AG20443 (cell line): ENCODE results near the gene SMIM32.

ENCODE experiments used
- DNase-seq: peaks from one replicate; pipeline ENCODE4 v3.0.0; 2012; ENCODE audit warnings: low spot score, mixed read lengths

The SMIM32 gene

DNA sequence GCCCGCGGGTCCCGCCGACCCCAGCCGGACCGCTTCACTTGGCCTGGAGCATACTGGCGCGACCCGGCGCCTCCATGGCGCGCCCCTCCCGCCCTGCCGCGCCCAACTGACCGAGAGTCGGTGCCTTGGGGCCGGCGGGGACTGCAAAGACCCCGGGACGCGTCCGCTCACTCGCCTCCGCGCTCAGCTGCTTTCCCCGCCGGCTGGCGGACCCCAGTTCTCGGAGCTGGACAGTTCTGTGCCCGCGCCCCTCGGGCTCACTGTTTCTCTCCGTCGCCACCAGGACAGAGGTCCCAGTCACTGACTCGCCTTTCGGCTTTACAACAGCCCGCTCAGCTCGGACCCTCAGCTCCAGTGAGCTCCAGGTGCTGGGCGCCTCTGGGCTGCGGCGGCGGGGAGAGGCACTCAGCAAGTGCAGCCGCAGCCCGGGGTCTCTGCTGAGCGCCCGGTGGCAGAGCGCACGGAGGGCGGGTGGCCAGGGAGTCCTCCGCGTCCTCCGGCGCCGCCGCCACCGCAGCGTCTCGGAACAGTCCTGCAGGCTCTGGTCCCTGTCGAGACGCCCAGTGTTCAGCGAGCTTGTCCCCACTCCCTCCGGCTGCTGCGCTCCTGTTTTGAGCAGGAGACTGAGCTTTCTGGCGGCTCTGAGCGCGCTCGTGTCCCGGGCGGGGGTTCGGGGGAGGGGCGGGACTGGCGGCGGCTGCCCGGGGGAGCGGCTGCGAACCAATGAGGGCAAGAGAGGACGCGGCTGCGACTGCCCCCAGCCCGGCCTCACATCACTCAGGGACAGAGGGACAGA, at the start of gene SMIM32:
Gene SMIM32, minus strand, starts transcription at position 637 of the 796 bp plus-strand sequence. CDS start 638 bp downstream, outside the sequence.
- peak; percentile 56 for DNase-seq

DNA sequence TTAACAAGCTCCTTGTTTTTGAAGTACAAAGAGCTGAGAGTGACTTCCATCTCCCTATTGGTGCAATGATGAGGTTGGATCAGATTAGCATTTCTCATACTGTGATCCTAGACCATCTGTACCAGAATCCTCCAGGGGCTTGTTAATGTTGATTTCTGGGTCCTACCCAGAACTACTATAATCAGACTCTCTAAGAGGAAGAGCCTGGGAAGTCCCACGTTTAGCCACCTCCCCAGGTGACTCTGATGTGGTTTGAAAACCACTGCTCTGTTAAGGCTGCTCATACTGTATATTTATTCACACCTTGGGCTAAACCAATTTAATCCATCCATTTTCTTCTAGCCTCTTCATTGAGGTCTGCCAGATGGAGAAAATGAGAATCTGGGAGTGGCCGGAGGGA, 49.6 kb upstream of the SMIM32 start:
- DNase-seq: no peak

DNA sequence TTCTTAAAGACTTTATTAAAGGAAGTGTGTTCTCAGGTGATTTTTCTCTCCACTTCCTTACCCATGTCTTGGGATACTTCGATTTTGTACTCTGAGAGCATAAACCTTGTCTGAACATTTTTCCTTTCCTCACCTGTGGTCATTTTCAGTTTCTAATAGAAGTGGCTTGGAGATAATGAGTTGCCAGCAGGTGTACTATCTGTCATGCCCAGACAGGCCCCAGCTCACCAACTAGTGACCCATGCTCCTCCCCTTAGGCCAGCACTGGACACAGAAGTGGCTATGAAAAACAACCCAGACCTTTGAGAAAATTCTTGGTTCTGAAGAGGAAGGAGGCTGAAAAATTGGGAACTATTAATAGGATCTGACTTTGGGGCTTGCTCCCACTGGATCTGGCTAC, 49.2 kb upstream of the SMIM32 start:
- no peak for DNase-seq

DNA sequence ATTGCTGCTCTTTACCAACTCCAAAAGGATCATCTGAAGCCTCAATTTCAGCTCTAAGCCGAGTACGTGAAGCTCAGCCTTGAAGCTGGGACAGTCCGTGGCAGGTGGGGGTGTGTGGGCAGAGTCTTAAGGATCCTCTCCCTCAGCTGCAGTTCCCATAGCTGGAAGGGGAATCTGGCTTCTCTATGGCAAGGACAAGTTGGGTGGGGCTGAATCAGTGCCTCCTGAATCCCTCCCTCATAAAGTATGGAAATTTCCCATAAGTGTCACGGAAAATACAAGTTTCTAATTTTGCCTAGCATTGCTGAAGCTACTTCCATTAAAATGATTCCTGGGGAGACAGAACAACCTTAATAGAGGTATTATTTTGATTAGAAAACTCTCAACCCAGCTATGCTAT, 47.9 kb upstream of the SMIM32 start:
- no peak for DNase-seq

DNA sequence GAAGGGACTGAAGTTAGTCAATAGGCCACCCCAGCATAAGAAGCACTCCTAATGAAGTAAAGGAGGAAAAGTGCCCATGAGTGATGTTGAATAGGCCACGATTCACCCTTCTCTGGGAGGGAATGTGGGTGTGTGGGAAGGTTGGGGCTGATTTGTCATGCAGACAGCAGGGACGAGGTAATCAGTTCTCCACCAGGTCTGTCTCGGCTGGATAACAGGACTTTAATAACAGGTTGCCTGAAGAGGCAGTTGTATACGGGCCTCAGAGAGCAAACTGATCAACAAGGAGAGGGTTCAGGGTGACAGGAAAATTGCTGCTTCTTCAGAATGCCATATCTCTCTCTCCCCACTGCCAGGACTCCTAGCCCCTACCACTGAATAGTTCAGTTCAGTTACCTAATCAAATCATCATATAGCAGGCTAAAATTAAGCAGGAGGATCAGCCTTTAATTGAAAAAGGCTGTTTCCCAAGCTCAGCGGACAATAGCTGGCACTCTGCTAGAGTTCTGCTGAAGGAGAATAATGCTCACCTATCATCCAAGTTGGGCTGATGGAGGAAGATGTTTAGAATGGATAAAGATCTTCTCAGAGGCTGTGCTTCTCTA, 43.6 kb upstream of the SMIM32 start:
- DNase-seq: no peak

DNA sequence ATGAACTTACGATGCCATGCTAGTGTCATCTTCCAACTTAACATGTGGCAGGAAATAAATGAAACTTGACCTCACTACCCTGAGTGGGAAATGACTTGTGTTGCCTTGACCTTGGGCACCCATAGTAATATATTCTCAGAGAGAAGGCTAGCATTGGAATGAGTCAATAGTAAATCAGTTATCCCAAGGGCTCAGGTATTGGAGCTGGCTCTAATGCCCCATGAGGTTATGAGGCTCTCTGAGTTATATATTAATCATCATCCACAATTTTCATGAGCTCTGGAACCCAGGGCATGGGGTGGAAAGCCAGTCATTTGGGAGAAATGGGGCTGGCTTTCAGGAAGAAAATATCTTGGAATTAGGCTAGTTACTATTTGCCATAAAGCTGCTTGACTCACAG, 42.4 kb upstream of the SMIM32 start:
- DNase-seq: no peak

DNA sequence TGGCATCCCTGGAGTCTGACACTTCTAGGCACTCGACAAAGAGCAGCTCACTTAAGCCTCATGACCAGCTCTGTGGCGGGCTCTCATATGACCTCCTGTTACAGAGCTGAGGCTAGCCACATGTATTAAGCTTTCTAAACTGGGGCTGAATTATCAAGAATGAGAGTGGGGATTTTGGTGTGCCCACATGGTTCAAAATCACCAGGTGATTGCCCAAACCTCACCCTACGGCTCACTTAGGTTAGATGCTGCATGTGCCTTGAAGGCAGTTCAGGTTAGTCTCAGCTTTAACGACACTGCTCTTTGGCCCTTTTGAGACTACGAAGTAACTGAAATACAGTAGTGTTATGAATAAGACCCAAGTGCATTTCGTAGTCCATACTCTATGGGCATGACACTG, 39.4 kb upstream of the SMIM32 start:
- DNase-seq: no peak

DNA sequence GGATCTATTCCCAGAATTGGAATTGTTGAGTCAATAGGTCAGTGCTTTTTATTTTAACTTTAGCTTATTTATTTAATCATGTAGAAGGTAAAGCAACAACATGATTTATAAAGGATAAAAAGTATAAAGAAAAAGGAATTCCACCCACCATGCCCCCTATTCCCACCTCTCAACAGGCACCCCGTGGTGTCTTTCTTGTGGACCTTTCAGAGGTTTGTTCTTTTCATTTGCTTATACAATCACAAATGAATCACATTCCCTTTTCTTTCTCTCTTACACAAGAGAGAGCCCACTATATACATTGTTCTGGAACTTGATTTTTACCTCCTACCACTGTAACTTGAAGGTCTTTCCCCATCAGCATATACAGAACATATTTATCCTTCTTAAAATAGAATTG, 37.2 kb upstream of the SMIM32 start:
- no peak for DNase-seq

DNA sequence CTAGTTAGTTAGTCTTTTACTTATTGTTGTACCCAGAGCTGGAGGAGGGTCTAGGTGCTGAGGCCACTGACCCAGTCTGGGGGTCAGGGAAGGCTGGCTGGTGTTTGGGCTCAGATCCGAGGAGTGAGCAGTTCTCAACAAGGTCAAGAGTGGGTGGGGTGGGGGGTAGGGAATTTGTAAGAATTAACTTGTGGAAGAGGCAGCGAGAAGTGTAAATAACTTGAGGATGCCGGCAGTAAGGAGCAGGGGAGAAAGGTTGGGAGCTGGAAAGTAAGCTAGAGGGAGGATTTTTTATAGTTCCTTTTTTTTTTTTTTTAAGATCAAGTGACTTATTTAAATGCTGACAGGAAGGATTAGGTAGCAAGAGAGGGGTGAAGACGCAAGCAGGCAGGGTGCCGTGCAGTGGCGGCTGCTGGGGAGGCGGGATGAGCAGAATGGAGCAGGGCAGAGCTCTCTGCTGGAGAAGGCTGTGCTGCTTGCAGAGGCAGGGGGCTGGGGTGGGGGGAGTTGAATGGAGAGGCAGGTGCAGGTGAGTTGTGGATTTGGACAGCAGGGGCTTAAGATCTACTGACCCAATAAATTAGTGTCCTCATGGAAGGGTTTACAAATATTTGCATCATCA, 35.3 kb upstream of the SMIM32 start:
- no peak for DNase-seq

DNA sequence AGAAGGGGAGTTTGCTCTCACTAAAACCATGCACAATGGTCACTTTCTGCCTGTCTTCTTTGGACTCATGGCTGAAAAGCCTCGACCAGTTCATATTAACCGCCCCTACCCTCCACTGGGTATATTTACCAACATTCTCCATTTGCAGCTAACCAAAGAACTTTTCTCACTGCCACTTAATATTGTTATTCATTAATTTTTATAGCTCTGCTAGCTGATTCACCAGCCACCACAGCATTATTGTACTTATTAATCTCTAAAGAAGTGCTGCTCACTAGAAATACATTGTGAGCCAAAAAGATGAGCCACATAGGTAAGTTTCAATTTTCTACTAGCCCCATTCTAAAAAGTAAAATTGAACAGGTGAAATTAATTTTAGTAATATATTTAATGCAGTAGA, 33.4 kb upstream of the SMIM32 start:
- DNase-seq: no peak

DNA sequence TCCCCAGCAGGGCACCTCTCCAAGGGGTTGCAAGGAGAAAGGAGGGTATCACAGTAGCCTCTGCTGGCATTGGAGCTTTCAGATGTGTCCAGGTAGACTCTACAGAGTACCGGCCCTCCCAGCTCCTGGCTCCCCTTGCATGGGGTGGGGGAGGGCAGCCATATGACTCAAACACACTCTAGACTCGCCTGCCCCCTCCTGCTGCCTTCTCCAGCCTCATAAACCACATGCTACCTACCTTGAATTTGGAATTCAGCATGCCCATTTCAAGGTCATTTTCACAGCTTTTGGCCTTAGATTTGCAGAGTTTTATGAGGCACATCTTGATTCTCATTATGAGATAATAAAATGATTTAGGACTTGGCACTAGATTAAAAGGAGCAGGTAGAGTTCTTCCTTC, 32.8 kb upstream of the SMIM32 start:
- no peak for DNase-seq

DNA sequence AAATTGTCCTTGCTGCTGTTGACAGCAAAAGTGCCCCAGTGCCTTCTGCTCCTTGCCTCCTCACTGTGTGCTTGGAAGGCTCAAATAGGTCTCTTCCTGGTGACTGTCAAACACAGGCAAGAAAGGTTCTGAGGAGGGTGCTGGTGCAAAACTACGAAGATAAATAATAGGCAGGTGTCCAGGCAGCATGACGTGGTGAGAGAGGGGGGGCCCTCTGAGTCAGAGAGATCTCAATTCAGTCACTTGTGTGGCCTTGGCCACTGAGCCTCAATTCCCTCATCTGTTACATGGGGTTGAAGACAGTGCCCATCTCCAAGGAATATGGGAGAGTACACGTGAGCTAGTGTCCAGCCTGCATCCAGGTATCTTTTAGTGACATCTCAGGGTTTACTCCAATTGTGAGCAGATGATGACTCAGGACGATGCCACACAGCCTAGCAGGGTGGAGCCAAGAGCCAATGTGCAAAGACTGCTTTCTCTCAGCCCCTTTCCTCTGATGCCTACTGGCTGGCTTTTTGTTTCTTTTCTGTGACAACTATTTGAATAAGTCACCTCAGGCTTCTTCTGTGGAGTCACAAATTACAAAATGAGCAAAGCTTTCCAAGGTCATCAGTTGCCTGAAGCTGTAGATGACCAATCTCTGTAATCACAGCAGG, 29.7 kb upstream of the SMIM32 start:
- no peak for DNase-seq

DNA sequence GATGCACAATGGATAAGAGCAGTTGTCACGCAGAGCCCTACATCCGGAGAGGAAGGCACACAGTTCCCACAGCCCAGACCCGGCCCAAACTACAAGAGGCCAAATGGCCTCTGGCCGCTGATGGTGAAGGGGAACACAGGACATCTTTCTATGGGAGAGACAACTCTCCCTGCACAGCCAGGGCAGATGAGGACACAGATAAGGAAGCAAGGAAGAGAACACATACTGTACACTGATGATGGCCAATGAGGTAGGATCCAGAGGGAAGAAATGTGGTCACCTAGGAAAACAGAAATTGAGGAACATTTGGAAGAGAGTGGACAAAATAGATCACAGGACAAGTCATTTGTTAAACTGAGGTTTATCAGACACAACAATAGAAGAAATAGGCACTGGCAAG, 28.4 kb upstream of the SMIM32 start:
- no peak for DNase-seq

DNA sequence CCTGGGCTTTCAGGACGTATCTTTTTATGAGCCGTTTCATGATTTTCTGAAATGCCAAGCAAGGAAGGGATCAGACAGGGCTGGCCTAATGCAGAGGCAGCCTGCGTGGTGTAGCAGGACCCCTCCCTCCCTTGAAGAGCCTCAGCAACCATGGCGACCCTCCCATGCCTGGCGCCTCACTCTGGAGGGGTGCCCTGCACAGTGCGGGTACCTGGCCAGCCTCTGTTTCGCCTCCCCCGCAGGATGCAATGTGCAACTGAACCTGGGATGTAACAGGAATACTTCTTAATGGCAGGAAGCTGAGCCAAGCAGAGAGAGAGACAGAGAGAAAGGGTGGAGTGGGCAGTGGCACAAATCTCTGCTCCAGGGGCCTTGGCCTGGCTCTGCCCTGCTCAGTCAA, 23.3 kb upstream of the SMIM32 start:
- DNase-seq: no peak

DNA sequence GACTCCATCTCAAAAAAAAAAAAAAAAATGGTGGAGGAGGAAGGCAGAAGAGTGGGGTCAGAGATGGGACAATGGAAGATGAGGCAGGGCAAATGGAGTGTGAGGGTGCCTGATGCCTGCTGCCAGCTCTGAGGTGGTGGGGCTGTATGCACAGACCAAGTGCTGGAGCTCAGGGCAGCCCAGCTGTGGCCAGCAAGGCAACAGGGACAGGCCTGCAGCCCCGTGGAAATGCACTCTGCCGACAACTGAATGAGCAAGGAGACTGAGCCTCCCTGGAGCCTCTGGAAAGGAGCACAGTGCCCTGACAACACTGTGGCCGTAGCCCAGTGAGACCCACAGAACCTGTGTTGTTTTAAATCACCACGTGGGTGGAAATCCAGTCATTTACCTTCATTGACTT, 22.9 kb upstream of the SMIM32 start:
- DNase-seq: no peak

DNA sequence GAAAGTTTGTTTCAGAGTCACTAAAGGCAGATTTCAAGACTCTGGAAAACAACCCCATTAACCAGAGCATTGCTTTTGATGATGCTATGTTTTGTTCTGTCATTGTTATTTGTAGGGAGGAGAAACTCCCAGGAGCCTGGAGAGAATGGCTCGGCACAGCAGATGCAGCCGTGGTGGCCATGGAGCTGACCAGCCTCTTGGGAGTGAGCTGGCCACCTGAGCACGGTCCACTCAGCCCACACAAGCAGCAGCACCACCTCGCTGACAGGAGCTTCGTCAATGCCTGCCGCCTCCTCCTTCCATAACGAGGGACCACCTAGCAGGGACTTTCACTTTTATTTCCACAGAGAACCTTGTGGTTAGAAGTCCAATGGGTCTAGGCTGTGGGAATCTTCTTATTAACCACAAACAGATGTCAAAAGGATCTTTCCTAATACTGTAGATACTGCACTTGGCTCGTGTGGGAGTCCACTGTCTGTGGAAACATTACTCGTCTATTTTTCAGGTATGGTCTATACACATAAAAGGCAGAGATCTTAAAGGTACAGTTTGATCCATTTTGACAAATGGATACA, 21.0 kb upstream of the SMIM32 start:
- DNase-seq: no peak

DNA sequence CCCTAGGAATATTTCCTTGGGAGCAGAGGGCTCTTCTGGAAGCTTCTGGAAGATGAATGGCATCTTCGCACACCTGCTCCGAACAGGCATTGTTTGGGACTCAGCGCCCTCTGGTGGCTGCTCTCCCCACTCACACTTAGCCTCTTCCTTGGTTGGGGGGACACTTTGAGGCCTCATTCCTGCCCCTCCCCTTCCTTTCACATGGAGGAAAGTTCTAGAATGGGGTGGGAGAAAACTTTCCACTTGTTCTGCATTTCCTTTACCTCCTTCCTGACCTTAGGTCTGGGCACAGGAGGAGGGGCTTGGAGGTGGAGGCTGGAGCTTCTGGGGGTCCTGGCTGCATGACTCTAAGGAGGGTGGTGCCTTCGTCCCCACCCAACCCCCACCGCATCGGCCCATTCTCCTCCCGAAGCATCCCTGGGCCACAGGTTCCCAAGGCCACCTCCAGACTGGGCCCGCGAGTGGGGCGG, 19.3 kb upstream of the SMIM32 start:
- peak; percentile 78 for DNase-seq

DNA sequence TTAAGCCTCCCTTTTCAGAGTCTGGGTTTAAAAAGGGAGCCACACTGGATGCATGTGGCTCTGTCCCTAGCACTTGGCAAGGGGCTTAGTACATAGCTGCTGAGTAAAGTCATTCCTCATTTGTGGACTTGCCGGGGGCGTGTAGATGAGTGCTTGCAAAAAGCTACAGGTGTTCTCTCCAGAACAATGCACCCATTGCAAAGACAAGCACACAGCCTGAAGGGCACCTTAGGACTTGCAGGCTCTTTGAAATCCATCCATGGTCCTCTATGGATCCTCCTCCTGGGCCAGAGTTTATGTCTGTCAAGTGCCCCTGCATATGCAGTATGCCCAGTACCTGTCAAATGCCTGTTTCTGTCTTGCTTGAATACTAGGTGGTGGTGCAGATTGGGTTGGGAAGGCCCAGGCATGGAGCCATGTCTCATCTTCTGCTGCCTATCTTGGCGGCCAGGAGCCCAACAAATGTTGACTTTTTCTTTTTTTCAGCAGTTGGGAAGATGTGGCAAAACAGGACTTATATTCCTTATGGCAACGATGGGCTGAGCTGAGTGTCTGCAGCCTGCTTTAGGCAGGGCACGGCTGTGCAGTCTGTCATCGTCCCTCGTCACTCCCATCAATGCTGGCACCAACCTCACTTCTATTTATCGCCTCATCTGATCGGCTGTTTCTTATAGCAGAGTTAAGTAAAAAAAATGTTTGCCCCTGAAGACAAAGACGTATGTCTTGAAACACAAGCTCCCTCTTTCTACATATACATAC, 18.5 kb upstream of the SMIM32 start:
- DNase-seq: no peak

DNA sequence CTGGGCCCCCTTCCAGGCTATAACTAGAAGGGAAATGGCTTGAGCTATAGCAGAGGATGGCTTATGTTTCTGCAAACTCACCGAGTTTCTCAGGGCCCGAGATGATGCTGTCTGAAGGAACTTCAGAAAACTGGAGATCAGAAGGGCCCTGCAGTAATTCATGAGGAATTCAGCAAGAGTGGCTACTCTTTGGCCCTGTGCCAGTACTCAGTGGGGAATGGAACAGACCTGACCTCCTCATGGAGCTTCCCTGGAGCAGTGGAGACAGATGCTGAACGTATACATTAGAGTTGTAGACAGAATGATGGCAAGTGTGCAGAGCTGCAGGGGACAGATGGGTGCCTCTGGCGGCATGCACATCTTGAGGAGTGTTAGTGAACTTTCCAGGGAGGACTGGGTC, 17.3 kb upstream of the SMIM32 start:
- DNase-seq: no peak

DNA sequence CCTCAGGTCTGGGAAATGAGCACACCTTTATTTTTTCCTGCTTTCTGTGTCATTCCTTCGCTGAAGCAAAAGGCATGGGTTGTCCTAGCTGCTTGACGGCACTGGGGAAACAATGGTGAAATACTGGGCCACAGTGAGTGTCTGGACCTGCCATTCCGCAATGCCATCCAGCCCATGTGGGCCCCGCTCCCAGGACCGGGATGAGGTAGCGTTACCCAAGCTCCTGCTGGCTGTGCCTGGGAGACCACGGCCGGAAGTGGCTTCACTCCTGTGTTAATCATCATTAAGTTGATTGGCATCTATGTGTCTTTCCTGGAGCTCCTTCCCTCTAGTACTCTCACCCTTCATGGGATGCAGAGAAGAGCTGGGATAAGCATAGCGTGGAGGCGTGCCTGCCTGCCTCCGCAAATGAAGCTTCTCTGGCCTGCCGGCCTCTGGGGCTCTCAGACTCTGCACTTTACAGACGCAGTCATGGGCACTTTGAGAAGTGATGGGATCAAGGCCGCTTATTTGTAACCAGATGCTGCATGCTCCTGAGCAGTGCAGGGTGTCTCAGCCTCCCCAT, 16.5 kb upstream of the SMIM32 start:
- DNase-seq: no peak

DNA sequence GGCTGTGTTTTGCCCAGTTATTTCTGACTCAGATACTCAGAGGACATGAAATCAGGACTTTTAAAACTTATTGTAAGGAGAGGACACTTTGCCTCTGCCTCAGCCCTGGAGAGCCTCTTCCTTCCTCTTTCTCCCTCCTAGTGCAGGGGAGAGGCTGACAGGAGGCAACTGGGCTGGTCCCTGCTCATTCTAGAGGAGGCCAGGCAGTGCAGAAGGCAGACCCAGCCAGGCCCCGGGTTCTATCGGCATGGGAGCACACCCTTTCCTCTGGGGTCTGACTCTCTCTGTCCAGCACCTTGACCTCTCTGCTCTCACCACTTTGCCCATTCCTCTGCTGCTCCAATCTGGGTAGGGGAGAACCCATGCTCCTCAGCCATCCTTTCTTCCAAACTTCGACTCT, 16.0 kb upstream of the SMIM32 start:
- no peak for DNase-seq
